HG03108 (cell line): ENCODE data around the gene CENPP.

ENCODE experiments used
- ATAC-seq: cut with Tn5 transposase; IDR thresholded peaks from one replicate; pipeline ENCODE4 v1.9.1; 2021; ENCODE audit warnings: moderate library complexity; ENCODE audit not compliant: unreplicated experiment

The CENPP gene

GRCh38 chr9:92422611-92423338, 97.0 kb downstream of the CENPP start:
- no peak for ATAC-seq

GRCh38 chr9:92423612-92424011, 97.9 kb downstream of the CENPP start:
- no peak for ATAC-seq

GRCh38 chr9:92424340-92424739, 98.6 kb downstream of the CENPP start, which contains the start of gene OMD:
Gene OMD (minus strand): TSS chr9:92424471. CDS start chr9:92417558, 6,913 bp downstream.
- ATAC-seq: no peak

GRCh38 chr9:92425474-92425873, 99.7 kb downstream of the CENPP start:
- no peak for ATAC-seq

GRCh38 chr9:92426501-92427145, 100.9 kb downstream of the CENPP start:
- ATAC-seq: no peak

- no peak for ATAC-seq
Measured at GRCh38 chr9:92429836-92430235, 104.1 kb downstream of the CENPP start.

- no peak for ATAC-seq
Measured at GRCh38 chr9:92432350-92432749, 106.6 kb downstream of the CENPP start.

- no peak for ATAC-seq
Measured at GRCh38 chr9:92432972-92433548, 107.3 kb downstream of the CENPP start.

GRCh38 chr9:92435263-92435662, 109.5 kb downstream of the CENPP start:
- ATAC-seq: no peak

- ATAC-seq: no peak
Measured at GRCh38 chr9:92438900-92439526, 113.3 kb downstream of the CENPP start.

- no peak for ATAC-seq
Measured at GRCh38 chr9:92439921-92440750, 114.4 kb downstream of the CENPP start.

GRCh38 chr9:92440751-92441046, 114.9 kb downstream of the CENPP start:
- ATAC-seq: no peak

- no peak for ATAC-seq
Measured at GRCh38 chr9:92444841-92445240, 119.1 kb downstream of the CENPP start.

GRCh38 chr9:92446536-92446935, 120.8 kb downstream of the CENPP start:
- no peak for ATAC-seq

GRCh38 chr9:92455217-92455616, 129.5 kb downstream of the CENPP start:
- ATAC-seq: no peak

GRCh38 chr9:92457576-92457975, 131.8 kb downstream of the CENPP start:
- ATAC-seq: no peak

GRCh38 chr9:92463387-92463786, 137.6 kb downstream of the CENPP start:
- no peak for ATAC-seq

GRCh38 chr9:92463984-92464383, 138.2 kb downstream of the CENPP start:
- ATAC-seq: no peak

- no peak for ATAC-seq
Measured at GRCh38 chr9:92467041-92467440, 141.3 kb downstream of the CENPP start.

- no peak for ATAC-seq
Measured at GRCh38 chr9:92467511-92467910, 141.8 kb downstream of the CENPP start.

- ATAC-seq: no peak
Measured at GRCh38 chr9:92468206-92468605, 142.5 kb downstream of the CENPP start.
